GM12892 (cell line): Measurements from ENCODE around the gene EIF3C. TPM values are rescaled to one million over a fixed set of nuclear protein-coding genes. Genes with fewer than 3 reads are reported as not detected.
"Not testable (repeated sequence)": the region's sequence is repeated elsewhere in the genome, so short reads cannot be mapped to it uniquely, and the experiment has no call there.

Source experiments
- DNase-seq: peaks from one replicate; pipeline ENCODE4 v3.0.0; 2011; ENCODE audit not compliant: insufficient read length
- FAIRE-seq: peaks from 2 replicates; lab custom pipeline; 2011; peaks lifted over from hg19 to GRCh38; lab: Jason Lieb, UNC
- polyA plus RNA-seq: library from polyadenylated mRNA; unstranded; fragments of >200 nt; gene quantifications from one replicate; pipeline ENCODE4 v1.2.1, GENCODE V29; 2012; ENCODE audit warnings: missing spikeins, inconsistent platforms; ENCODE audit not compliant: missing spikeins

EIF3C gene, protein sequence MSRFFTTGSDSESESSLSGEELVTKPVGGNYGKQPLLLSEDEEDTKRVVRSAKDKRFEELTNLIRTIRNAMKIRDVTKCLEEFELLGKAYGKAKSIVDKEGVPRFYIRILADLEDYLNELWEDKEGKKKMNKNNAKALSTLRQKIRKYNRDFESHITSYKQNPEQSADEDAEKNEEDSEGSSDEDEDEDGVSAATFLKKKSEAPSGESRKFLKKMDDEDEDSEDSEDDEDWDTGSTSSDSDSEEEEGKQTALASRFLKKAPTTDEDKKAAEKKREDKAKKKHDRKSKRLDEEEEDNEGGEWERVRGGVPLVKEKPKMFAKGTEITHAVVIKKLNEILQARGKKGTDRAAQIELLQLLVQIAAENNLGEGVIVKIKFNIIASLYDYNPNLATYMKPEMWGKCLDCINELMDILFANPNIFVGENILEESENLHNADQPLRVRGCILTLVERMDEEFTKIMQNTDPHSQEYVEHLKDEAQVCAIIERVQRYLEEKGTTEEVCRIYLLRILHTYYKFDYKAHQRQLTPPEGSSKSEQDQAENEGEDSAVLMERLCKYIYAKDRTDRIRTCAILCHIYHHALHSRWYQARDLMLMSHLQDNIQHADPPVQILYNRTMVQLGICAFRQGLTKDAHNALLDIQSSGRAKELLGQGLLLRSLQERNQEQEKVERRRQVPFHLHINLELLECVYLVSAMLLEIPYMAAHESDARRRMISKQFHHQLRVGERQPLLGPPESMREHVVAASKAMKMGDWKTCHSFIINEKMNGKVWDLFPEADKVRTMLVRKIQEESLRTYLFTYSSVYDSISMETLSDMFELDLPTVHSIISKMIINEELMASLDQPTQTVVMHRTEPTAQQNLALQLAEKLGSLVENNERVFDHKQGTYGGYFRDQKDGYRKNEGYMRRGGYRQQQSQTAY
- polyA plus RNA-seq, result 261 TPM

- FAIRE-seq, result peak; percentile 96
- DNase-seq, result not testable (repeated sequence)
These were observed at the start of gene EIF3C for GRCh38 chr16:28711220-28712083. TSS of gene EIF3C (plus strand) at chr16:28711464. CDS start at chr16:28711687, 223 bp downstream.

DNA sequence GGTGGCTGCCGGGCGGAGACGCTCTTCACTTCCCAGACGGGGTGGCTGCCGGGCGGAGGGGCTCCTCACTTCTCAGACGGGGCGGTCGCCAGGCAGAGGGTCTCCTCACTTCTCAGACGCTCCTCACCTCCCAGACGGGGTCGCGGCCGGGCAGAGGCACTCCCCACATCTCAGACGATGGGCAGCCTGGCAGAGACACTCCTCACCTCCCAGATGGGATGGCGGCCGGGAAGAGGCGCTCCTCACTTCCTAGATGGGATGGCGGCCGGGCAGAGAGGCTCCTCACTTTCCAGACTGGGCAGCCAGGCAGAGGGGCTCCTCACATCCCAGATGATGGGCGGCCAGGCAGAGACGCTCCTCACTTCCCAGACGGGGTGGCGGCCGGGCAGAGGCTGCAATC is 45.0 kb upstream of the EIF3C start:
- not testable (repeated sequence) for FAIRE-seq, DNase-seq

DNA sequence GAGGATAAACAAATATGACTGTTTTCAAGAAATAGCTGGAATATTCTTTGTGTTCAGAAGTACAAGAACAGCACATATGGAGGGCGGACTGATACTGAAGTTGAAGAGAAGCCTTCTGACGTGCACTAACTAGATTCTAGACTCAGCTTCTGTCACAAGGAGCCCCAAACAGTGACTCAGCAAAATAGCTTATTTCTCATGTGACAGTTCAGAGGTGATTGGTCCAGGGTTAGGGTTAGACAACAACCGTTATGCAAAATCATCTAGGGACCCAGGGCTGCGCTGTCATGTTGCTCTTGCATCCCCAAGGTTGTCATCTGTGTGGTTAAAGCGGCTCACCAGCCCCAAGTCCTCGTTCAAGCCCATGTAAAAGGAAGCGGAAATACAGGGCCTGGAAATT is 43.8 kb upstream of the EIF3C start:
- not testable (repeated sequence) for FAIRE-seq, DNase-seq

- not testable (repeated sequence) for FAIRE-seq, DNase-seq
These were observed 43.1 kb upstream of the EIF3C start for GRCh38 chr16:28668199-28668598.

DNA sequence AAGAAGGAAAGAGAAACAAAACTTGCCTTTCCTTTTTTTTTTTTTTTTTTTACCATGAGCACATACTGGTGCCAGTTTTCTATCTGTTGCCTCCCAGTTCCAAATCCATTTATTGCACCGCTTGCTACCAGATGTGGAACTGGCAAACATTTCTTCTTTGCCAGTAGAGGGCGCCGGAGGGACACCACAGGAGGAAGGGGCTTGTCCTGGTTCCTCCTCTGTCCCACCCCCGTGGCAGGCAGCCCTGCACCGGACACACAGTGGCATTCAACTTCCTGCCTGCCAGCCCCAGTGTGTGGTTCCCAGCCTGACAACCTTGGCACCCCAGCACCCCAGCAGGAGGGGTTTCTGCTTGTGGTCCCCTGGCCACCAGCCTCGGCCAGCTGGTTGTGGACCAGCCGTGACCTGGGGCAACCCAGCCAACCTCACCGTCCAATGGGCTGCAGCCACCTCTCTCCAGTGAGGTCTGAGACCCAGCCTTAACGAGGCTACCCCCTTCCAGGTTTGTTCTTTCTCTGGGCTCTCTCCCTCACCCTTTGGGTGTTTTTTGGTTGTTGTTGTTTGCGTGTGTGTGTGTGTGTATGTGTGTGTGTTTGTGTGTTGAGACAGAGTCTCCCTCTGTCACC is 22.8 kb upstream of the EIF3C start:
- DNase-seq, FAIRE-seq: not testable (repeated sequence)

DNA sequence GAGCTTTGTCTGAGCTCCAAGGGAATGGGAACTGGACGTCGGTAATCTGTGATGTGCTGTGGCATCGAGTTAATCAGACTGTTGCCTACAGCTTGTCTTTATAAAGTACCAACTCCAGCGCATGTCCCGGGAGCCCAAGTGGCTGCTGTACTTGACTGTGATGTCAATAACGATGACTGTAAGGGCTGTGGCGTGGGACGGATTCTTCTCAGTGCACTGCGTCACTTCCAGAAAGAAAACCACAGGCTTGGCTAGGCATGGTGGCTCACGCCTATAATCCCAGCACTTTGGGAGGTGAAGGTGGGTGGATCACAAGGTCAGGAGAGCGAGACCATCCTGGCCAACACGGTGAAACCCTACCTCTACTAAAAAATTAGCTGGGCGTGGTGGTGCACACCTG is 21.8 kb upstream of the EIF3C start:
- not testable (repeated sequence) for DNase-seq, FAIRE-seq

DNA sequence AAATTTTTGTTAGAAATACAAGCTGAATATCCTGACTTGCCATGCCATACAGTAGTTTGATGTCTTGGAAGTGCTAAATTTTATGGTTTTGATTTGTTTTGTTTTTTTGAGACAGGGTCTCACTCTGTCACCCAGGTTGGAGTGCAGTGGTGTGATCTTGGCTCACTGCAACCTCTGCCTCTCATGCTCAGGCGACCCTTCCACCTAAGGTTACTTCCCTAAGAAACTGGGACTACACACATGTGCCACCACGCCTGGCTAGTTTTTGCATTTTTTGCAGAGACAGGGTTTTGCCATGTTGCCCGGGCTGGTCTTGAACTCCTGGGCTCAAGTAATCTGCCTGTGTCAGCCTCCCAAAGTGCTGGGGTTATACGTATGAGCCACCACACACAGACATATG is 19.5 kb upstream of the EIF3C start:
- not testable (repeated sequence) for DNase-seq, FAIRE-seq

GRCh38 chr16:28693257-28693950 is 17.9 kb upstream of the EIF3C start:
- FAIRE-seq, DNase-seq: not testable (repeated sequence)

- FAIRE-seq, DNase-seq: not testable (repeated sequence)
These were observed 11.5 kb upstream of the EIF3C start for GRCh38 chr16:28699792-28700191.

- FAIRE-seq, DNase-seq: not testable (repeated sequence)
These were observed 10.9 kb upstream of the EIF3C start for GRCh38 chr16:28700349-28700748.

GRCh38 chr16:28701384-28701783 is 9.9 kb upstream of the EIF3C start:
- FAIRE-seq, DNase-seq: not testable (repeated sequence)

DNA sequence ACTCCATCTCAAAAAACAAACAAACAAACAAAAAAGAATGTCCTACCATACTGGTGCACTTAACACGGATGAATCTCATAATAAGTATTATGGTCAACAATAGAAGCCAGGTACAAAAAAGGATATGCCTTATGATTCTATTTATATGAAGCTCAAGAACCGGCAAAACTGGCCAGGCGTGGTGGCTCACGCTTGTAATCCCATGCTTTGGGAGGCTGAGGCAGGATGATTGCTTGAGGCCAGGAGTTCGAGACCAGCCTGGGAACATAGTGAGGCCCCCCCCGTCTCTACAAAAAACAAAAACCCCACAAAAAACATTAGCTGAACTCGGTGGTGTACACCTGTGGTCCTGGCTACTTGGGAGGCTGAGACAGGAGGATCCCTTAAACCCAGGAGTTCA is 7.0 kb upstream of the EIF3C start:
- not testable (repeated sequence) for FAIRE-seq, DNase-seq

- FAIRE-seq, DNase-seq: not testable (repeated sequence)
These were observed 11.8 kb downstream of the EIF3C start for GRCh38 chr16:28722852-28723650.

DNA sequence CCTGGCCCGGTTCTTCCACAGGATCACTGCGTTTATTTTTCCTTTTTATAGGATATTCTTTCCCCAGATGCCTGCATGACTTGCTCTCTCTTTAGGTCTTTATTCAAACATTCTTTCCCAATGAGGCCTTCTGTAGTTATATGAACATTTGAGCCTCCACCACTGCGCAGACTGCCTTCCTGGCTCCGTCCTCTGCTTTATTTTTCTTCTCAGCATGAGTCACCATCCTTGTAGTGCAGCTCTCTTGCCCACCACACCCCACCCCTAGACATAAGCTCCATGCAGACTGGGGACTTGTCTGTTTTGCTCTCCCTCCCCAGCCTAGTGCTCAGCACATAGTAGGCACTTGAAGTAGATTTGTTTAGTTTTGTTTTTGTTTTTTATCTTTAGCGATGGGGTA is 20.0 kb downstream of the EIF3C start:
- DNase-seq, FAIRE-seq: not testable (repeated sequence)

DNA sequence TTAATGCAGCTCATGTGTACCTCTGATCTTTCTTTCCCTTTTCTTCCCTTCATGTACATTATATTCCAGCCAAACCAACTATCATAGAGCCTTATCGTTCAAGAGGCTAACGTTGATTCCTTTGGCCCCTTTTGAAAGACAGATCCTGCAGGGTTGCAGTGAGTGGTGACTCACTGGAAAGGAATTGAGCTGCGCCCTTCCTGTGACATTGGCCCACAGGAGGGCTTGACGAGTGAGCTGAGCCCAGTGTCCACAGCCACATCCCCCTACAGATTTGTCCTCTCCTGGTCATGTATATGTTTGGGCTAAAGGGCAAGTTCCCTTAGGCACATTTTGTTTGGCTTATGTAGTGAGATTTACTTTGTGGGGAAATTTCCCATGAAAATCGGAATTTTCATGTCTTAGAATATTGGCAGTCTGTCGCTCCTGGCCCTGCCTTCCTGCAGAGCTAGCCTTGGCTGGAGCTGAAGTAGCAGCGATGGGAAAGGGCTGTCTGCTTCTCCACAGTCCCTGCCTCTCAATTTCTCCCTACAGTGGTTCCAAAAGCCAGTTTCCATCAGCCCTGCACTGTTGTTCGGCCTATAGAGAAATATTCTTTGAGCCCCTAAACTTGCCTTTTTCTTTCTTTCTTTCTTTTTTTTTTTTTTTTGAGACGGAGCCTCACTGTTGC is 21.3 kb downstream of the EIF3C start:
- FAIRE-seq, result not testable (repeated sequence)

GRCh38 chr16:28739787-28740186 is 28.5 kb downstream of the EIF3C start:
- DNase-seq, FAIRE-seq: not testable (repeated sequence)

More for the DNA sequence above, 21.3 kb downstream of the EIF3C start:
- not testable (repeated sequence) for DNase-seq

GRCh38 chr16:28740631-28741030 is 29.4 kb downstream of the EIF3C start:
- FAIRE-seq, DNase-seq: not testable (repeated sequence)
